K562 (cell line): ENCODE results near the gene NPIPA5. TPM values are rescaled to one million over a fixed set of nuclear protein-coding genes. Genes with fewer than 3 reads are reported as not detected.
"Not testable (repeated sequence)": the region's sequence is repeated elsewhere in the genome, so short reads cannot be mapped to it uniquely, and the experiment has no call there.

Experiments
- ATAC-seq: fragments of 200-7000 bp; cut with Tn5 transposase; 3 replicates; pipeline ENCODE4 v1.9.1; 2020; ENCODE audit warnings: moderate library complexity
- BruUV-seq: library from RNA; stranded (reverse); fragments of 400-500 nt; replicated peaks from 2 replicates; lab custom pipeline; 2021; lab: Mats Ljungman, UMichigan
- CTCF ChIA-PET: fragments of 300-600 bp; formaldehyde crosslinking; extraction: SDS; loops from one replicate; lab custom pipeline; 2021; ENCODE audit warnings: low intra/inter-chr PET ratio; lab: Yijun Ruan, JAX
- POLR2A ChIA-PET: fragments of 300-600, 350-650 bp; sonication (Branson Sonifier 250); formaldehyde crosslinking; extraction: SDS; loops from one replicate; lab custom pipeline; 2021; ENCODE audit warnings: antibody characterized with exemption, inconsistent platforms; lab: Yijun Ruan, JAX
- DNase-seq, 4 experiments: peaks; one replicate each; pipeline versions ENCODE4 v3.0.0 to v3.0.0-alpha.2; 2011 to 2018; ENCODE audit warnings: low spot score in 3 of 4, mixed read lengths in 3 of 4; ENCODE audit errors: extremely low read depth in 1 of 4
- FAIRE-seq: peaks from 2 replicates; lab custom pipeline; 2011; peaks lifted over from hg19 to GRCh38; lab: Jason Lieb, UNC
- H2AFZ ChIP-seq: 2 replicates; pipeline ENCODE4 v1.6.0; 2011; ENCODE audit warnings: low read depth, low read length, control low read depth, inconsistent platforms
- H3K27ac ChIP-seq: fragments of 200-600 bp; 3 replicates; pipeline ENCODE4 v1.8.0; 2011; ENCODE audit warnings: low read depth, mild to moderate bottlenecking, control low read depth, inconsistent platforms, low read length, moderate library complexity, mixed read lengths; ENCODE audit errors: extremely low read depth
- H3K27me3 ChIP-seq, 2 experiments: fragments of 300-600 bp in 1 of 2; 2 replicates in 1 of 2; 3 replicates in 1 of 2; pipeline versions ENCODE4 v1.6.0 to v1.8.0; 2011; ENCODE audit warnings: inconsistent platforms in 2 of 2, low read length in 2 of 2, mild to moderate bottlenecking in 1 of 2, mixed read lengths in 1 of 2, moderate library complexity in 1 of 2; ENCODE audit not compliant: control insufficient read depth in 2 of 2, insufficient read depth in 2 of 2
- H3K36me3 ChIP-seq: fragments of 300-600 bp; 3 replicates; pipeline ENCODE4 v1.8.0; 2011; ENCODE audit warnings: mild to moderate bottlenecking, low read length, inconsistent platforms; ENCODE audit not compliant: control insufficient read depth, insufficient read depth
- H3K4me1 ChIP-seq, 2 experiments: fragments of 200-600 bp in 1 of 2; replicated peaks in 1 of 2; 2 replicates in 1 of 2; 3 replicates in 1 of 2; pipeline versions ENCODE4 v1.5.1 to v1.8.0; 2011; ENCODE audit warnings: inconsistent platforms in 2 of 2, low read length in 2 of 2, mild to moderate bottlenecking in 1 of 2, mixed read lengths in 1 of 2, moderate library complexity in 1 of 2; ENCODE audit not compliant: control insufficient read depth in 2 of 2, insufficient read depth in 2 of 2
- H3K4me2 ChIP-seq: 2 replicates; pipeline ENCODE4 v1.6.1; 2011; ENCODE audit warnings: low read length, control low read depth, inconsistent platforms, mixed read lengths; ENCODE audit not compliant: insufficient read depth
- H3K4me3 ChIP-seq: fragments of 200-600 bp; sonication (generic), shearing (Covaris generic); 2 replicates; pipeline ENCODE4 v1.5.1; 2016; ENCODE audit warnings: control low read depth, inconsistent platforms
- H3K79me2 ChIP-seq: fragments of 200-600 bp; 3 replicates; pipeline ENCODE4 v1.8.0; 2011; ENCODE audit warnings: low read length, inconsistent platforms; ENCODE audit not compliant: control insufficient read depth, insufficient read depth
- H3K9ac ChIP-seq, 2 experiments: 2 replicates each; pipeline versions ENCODE4 v1.6.0 to v1.6.1; 2011; ENCODE audit warnings: low read depth in 2 of 2, low read length in 2 of 2, control low read depth in 1 of 2, inconsistent platforms in 1 of 2, mild to moderate bottlenecking in 1 of 2, mixed read lengths in 1 of 2; ENCODE audit not compliant: insufficient read depth in 1 of 2
- H3K9me1 ChIP-seq: one replicate; pipeline ENCODE4 v1.6.0; 2011; ENCODE audit warnings: inconsistent platforms, mild to moderate bottlenecking, low read length, moderate library complexity; ENCODE audit not compliant: control insufficient read depth, insufficient read depth
- H3K9me3 ChIP-seq: replicated peaks from 2 replicates; pipeline ENCODE4 v1.5.1; 2011; ENCODE audit warnings: low read depth, low read length, inconsistent platforms; ENCODE audit not compliant: control insufficient read depth, insufficient read depth
- H4K20me1 ChIP-seq: replicated peaks from 2 replicates; pipeline ENCODE4 v1.6.1; 2011; ENCODE audit warnings: low read length, inconsistent platforms, mixed read lengths; ENCODE audit not compliant: control insufficient read depth, insufficient read depth
- WGBS: fragments of 100-300 bp; shearing (Covaris generic); methylation state at CpG from one replicate; pipeline ENCODE4 v1.1.6; 2016; ENCODE audit warnings: low coverage, mixed read lengths; ENCODE audit not compliant: insufficient coverage; ENCODE audit errors: missing lambda C conversion rate; 5-methylcytosine and 5-hydroxymethylcytosine counted together
- in situ Hi-C: fragments of 300-500 bp; cut with MboI; formaldehyde crosslinking; loops from 4 replicates; pipeline ENCODE4 v1.15.0; 2018; ENCODE audit warnings: inconsistent platforms, mixed read lengths
- intact Hi-C: fragments of 100-400 bp; cut with micrococcal nuclease; formaldehyde crosslinking; loops from 2 replicates; pipeline ENCODE4 v1.14.2; 2022
- polyA plus RNA-seq, 8 experiments: library from polyadenylated mRNA; depleted of rRNA in 4 of 8; stranded (reverse) in 5 of 8; unstranded in 3 of 8; fragments of >200 nt; fragmentation: Nextera tagmentation in 2 of 8; fragmentation: Illumina TruSeq in 1 of 8; extraction: Ambion mirVana in 2 of 8; extraction: Trizol in 1 of 8; gene quantifications; 2 replicates each; pipeline versions ENCODE4 v1.2.1 to v1.2.3, GENCODE V29; 2011 to 2014; ENCODE audit warnings: inconsistent platforms in 1 of 8, missing spikeins in 1 of 8
- total RNA-seq, 7 experiments: library from RNA; depleted of rRNA in 6 of 7; stranded (reverse); fragments of >200 nt in 6 of 7; fragmentation: Illumina TruSeq in 2 of 7; extraction: Trizol in 2 of 7; gene quantifications; 2 replicates each; pipeline versions ENCODE4 v1.2.1 to v1.2.3, GENCODE V29; 2011 to 2021; ENCODE audit warnings: low replicate concordance in 1 of 7

NPIPA5 gene
- total and polyA plus RNA-seq, 9 of the 15 experiments (the other 6 are each of a cell fraction or from before 2014, with no cell fraction given) = 2.2 to 17.0 (median 4.7) TPM

DNA sequence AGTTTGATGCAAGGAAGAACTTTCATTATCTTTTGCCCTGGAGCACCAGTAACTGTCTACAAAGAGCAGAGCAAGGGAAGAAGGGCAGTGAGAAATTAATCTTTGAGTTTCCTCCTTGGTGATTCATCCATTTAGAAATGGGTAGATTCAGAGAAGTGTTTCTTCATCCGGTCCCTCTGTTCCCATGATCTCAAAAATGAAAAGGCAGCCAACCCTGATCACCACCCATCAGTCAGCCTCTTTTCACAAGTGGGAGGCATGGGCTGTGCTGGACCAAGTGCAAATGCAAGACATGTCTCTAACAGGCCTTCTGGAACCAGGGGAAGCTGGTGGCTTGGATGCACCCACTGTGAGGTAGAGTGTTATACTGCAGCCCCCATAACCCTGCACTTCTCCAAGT lies 35.8 kb downstream of the NPIPA5 start:
- POLR2A ChIA-PET, H3K4me1 ChIP-seq, H3K79me2 ChIP-seq, H3K9me3 ChIP-seq, in situ Hi-C loops, DNase-seq, H3K9ac ChIP-seq, H3K27ac ChIP-seq, H3K4me2 ChIP-seq, H4K20me1 ChIP-seq, H2AFZ ChIP-seq, H3K27me3 ChIP-seq, intact Hi-C loops, FAIRE-seq, H3K4me3 ChIP-seq, H3K9me1 ChIP-seq, CTCF ChIA-PET, ATAC-seq, H3K36me3 ChIP-seq, BruUV-seq: not testable (repeated sequence)
- WGBS = no CpG with 5 or more reads among the region's 1 CpG

DNA sequence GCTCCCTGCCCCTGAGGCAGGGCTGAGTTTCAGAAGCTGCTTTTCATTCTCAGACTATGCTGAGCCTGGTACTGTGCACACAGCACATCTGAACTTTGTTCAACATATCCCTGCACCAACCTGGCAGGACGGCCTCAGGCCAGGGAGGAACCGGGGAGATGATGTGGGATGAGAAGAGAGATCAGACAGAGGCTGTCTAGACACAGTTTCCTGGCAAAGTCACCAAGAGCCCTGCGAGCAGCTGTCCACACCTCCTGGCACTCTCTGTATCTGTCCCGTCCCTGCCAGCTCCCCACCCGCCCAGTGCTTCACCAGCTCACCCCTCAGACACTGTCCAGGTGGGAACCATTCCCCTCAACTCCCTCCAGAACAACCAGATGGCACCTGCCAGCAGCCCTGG lies 39.1 kb downstream of the NPIPA5 start:
- H4K20me1 ChIP-seq, H3K4me3 ChIP-seq, DNase-seq, FAIRE-seq, H3K4me2 ChIP-seq, H3K9me1 ChIP-seq, H3K79me2 ChIP-seq, H2AFZ ChIP-seq, intact Hi-C loops, CTCF ChIA-PET, POLR2A ChIA-PET, H3K36me3 ChIP-seq, BruUV-seq, in situ Hi-C loops, H3K27me3 ChIP-seq, H3K27ac ChIP-seq, H3K9ac ChIP-seq, H3K9me3 ChIP-seq, ATAC-seq, H3K4me1 ChIP-seq: not testable (repeated sequence)
- WGBS = no CpG with 5 or more reads among the region's 5 CpGs

DNA sequence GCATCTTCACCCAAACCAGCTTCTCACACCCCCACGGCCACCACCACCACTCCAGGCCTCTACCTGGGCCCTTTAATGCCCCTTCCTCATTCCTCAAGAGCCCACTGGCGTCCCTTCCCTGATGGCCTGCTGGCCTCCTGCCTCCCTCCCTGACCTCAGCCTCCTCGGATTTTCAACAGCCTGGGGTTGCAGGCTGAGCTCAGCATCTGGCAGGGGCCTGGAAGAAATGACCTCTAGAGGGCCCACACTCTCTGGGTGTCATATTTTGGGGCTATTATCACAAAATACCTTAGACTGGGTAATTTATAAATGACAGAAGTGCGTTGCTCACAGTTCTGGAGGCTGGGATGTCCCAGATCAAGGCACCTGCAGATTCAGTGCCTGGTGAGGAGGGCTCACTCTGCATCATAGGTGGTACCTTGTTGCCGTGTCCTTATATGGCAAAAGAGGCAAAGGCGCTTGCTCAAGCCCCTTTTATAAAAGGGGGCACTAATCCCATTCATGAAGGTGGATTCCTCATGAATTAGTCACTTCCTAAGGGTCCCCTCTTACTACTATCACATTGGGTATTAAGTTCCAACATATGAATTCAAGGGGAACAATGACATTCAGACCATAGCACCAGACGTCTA lies 40.0 kb downstream of the NPIPA5 start:
- intact Hi-C loops, ATAC-seq, H3K27ac ChIP-seq, CTCF ChIA-PET, H3K9me1 ChIP-seq, H2AFZ ChIP-seq, BruUV-seq, H3K4me1 ChIP-seq, H3K27me3 ChIP-seq, in situ Hi-C loops, H3K9ac ChIP-seq, H3K36me3 ChIP-seq, H3K9me3 ChIP-seq, POLR2A ChIA-PET, H3K4me3 ChIP-seq, H4K20me1 ChIP-seq, FAIRE-seq, DNase-seq, H3K4me2 ChIP-seq, H3K79me2 ChIP-seq: not testable (repeated sequence)
- 0% methylated on average over 1 of the region's 7 CpGs for WGBS

DNA sequence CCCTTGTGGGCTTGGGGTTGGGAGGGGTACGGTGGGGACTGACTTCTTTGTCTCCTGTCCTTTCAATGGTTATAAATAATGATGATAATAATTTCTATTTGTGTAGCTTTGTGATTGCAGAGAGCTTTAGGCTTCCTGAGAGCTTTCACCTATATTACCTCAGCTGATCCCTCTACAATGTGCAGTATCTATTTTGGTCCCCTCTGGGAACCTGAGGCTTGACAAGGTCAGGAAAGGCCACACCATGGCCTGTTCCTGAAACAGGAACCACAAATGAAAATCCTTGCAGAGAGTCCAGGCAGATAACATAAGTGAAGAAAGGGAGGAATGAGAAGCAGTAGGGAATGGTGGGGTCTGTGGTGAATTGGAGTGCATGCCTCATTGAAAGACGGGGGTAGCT lies 42.5 kb downstream of the NPIPA5 start:
- DNase-seq, H3K9me3 ChIP-seq, H3K4me3 ChIP-seq, CTCF ChIA-PET, BruUV-seq, H3K4me1 ChIP-seq, H3K79me2 ChIP-seq, in situ Hi-C loops, H3K9me1 ChIP-seq, H4K20me1 ChIP-seq, H3K27ac ChIP-seq, ATAC-seq, H3K4me2 ChIP-seq, H3K27me3 ChIP-seq, H2AFZ ChIP-seq, FAIRE-seq, H3K36me3 ChIP-seq, POLR2A ChIA-PET, H3K9ac ChIP-seq, intact Hi-C loops: not testable (repeated sequence)
- no CpG with 5 or more reads among the region's 2 CpGs for WGBS
